ENCODE data around the gene CHST11. TPM values are rescaled to one million over a fixed set of nuclear protein-coding genes. Genes with fewer than 3 reads are reported as not detected.

The CHST11 gene
- total and polyA plus RNA-seq, 9 of the 15 experiments (the other 6 are each of a cell fraction or from before 2014, with no cell fraction given): 2.3 to 38.7 (median 15.0) TPM

- TF ChIP-seq CHD7 (IDR thresholded peaks at IDR 0.05; ENCODE audit: low read depth, low read length): no peak
- no peak for TF ChIP-seq TCF7 (IDR thresholded peaks at IDR 0.05; ENCODE audit: borderline replicate concordance)
- TF ChIP-seq ZFX (CRISPR knock-in tag; IDR thresholded peaks at IDR 0.05): no peak
- TF ChIP-seq PREB (CRISPR knock-in tag; IDR thresholded peaks at IDR 0.05): no peak
- TF ChIP-seq ZBTB12 (CRISPR knock-in tag; IDR thresholded peaks at IDR 0.05): no peak
- no peak for TF ChIP-seq ZNF561 (CRISPR knock-in tag; conservative IDR thresholded peaks at IDR 0.05)
- TF ChIP-seq NCOA6 (IDR thresholded peaks at IDR 0.05): no peak
These were observed 265.2 kb downstream of the CHST11 start (continued) for GRCh38 chr12:104721936-104722335.
